Neuronal stem cell (in vitro differentiated cells): Measurements from ENCODE around the gene SRBD1.
"Not testable (repeated sequence)": the region's sequence is repeated elsewhere in the genome, so short reads cannot be mapped to it uniquely, and the experiment has no call there.

Experiments used
- DNase-seq: peaks from one replicate; pipeline ENCODE4 v3.0.0-alpha.2; 2013; ENCODE audit warnings: low spot score
- H2AFZ ChIP-seq: one replicate; pipeline ENCODE4 v1.6.1; 2013; ENCODE audit warnings: mild to moderate bottlenecking, low read length, inconsistent platforms
- H2AK5ac ChIP-seq: 2 replicates; pipeline ENCODE4 v1.6.1; 2013; ENCODE audit warnings: low read depth, mild to moderate bottlenecking, inconsistent platforms, low read length, moderate library complexity, mixed read lengths
- H2BK120ac ChIP-seq: 2 replicates; pipeline ENCODE4 v1.6.1; 2013; ENCODE audit warnings: low read depth, mild to moderate bottlenecking, inconsistent platforms, low read length, moderate library complexity, mixed read lengths
- H2BK12ac ChIP-seq: one replicate; pipeline ENCODE4 v1.6.1; 2013; ENCODE audit warnings: low read length, inconsistent platforms
- H2BK15ac ChIP-seq: 2 replicates; pipeline ENCODE4 v1.6.1; 2013; ENCODE audit warnings: mild to moderate bottlenecking, low read length, inconsistent platforms, mixed read lengths
- H2BK5ac ChIP-seq: one replicate; pipeline ENCODE4 v1.6.1; 2013; ENCODE audit warnings: inconsistent platforms, mild to moderate bottlenecking, low read length, moderate library complexity
- H3K14ac ChIP-seq: one replicate; pipeline ENCODE4 v1.6.1; 2013; ENCODE audit warnings: low read length, inconsistent platforms
- H3K18ac ChIP-seq: 2 replicates; pipeline ENCODE4 v1.6.1; 2013; ENCODE audit warnings: low read length, inconsistent platforms
- H3K23ac ChIP-seq: 2 replicates; pipeline ENCODE4 v1.6.1; 2013; ENCODE audit warnings: low read depth, mild to moderate bottlenecking, mixed read lengths, low read length, inconsistent platforms; ENCODE audit not compliant: poor library complexity
- H3K27ac ChIP-seq: replicated peaks from 3 replicates; pipeline ENCODE4 v1.5.1; 2013; ENCODE audit warnings: low read length, inconsistent platforms
- H3K27me3 ChIP-seq, 3 experiments: 2 replicates each; pipeline ENCODE4 v1.6.1; 2013; ENCODE audit warnings: low read length in 3 of 3, mild to moderate bottlenecking in 2 of 3, inconsistent platforms in 1 of 3, low read depth in 1 of 3, mixed read lengths in 1 of 3, moderate library complexity in 1 of 3; ENCODE audit not compliant: control insufficient read depth in 3 of 3, insufficient read depth in 3 of 3
- H3K36me3 ChIP-seq, 2 donors: replicated peaks in 1 of 2; 2 replicates each; pipeline ENCODE4 v1.6.1; 2013; ENCODE audit warnings: low read length in 2 of 2; ENCODE audit not compliant: control insufficient read depth in 2 of 2, insufficient read depth in 2 of 2
- H3K4ac ChIP-seq: 2 replicates; pipeline ENCODE4 v1.6.1; 2013; ENCODE audit warnings: inconsistent platforms, mild to moderate bottlenecking, low read length, moderate library complexity
- H3K4me1 ChIP-seq, 2 donors: 1 replicate in 1 of 2; 2 replicates in 1 of 2; pipeline ENCODE4 v1.6.1; 2013; ENCODE audit warnings: low read length in 2 of 2, low read depth in 1 of 2; ENCODE audit not compliant: control insufficient read depth in 2 of 2, insufficient read depth in 1 of 2
- H3K4me2 ChIP-seq: one replicate; pipeline ENCODE4 v1.6.1; 2013; ENCODE audit warnings: mild to moderate bottlenecking, low read length, inconsistent platforms; ENCODE audit not compliant: insufficient read depth, poor library complexity, severe bottlenecking
- H3K4me3 ChIP-seq, 2 donors: 2 replicates each; pipeline ENCODE4 v1.5.1; 2013; ENCODE audit warnings: low read length in 2 of 2, mild to moderate bottlenecking in 2 of 2, inconsistent platforms in 1 of 2, moderate library complexity in 1 of 2
- H3K79me1 ChIP-seq: one replicate; pipeline ENCODE4 v1.6.1; 2013; ENCODE audit warnings: low read depth, mild to moderate bottlenecking, inconsistent platforms, low read length, moderate library complexity
- H3K9ac ChIP-seq: one replicate; pipeline ENCODE4 v1.6.1; 2013; ENCODE audit warnings: mild to moderate bottlenecking, low read depth, low read length, inconsistent platforms; ENCODE audit not compliant: poor library complexity
- H3K9me3 ChIP-seq, 2 donors: replicated peaks in 1 of 2; 2 replicates each; pipeline versions ENCODE3 to v1.6.1; 2013; ENCODE audit warnings: low read length in 2 of 2, mild to moderate bottlenecking in 2 of 2, inconsistent platforms in 1 of 2, low read depth in 1 of 2, mixed read lengths in 1 of 2, moderate library complexity in 1 of 2; ENCODE audit not compliant: control insufficient read depth in 2 of 2, insufficient read depth in 1 of 2
- H4K8ac ChIP-seq: one replicate; pipeline ENCODE4 v1.6.1; 2013; ENCODE audit warnings: low read depth, mild to moderate bottlenecking, inconsistent platforms, low read length, moderate library complexity
- H4K91ac ChIP-seq: one replicate; pipeline ENCODE4 v1.6.1; 2013; ENCODE audit warnings: low read length, low read depth, mild to moderate bottlenecking, inconsistent platforms; ENCODE audit not compliant: poor library complexity
- WGBS, 2 donors: extraction: QIAGEN DNeasy Blood & Tissue Kit; methylation state at CpG; one replicate each; pipeline ENCODE4 v1.1.7; 2013; ENCODE audit warnings: missing lambda C conversion rate in 2 of 2, mixed read lengths in 1 of 2; ENCODE audit not compliant: insufficient read length in 2 of 2, insufficient replicate concordance in 1 of 2; ENCODE audit errors: extremely low coverage in 2 of 2; 5-methylcytosine and 5-hydroxymethylcytosine counted together

Gene SRBD1

GRCh38 chr2:45435316-45435715, 175.8 kb downstream of the SRBD1 start:
- Histone ChIP-seq H3K4ac (no peak overlapping the region), H3K27ac (no peak overlapping the region), H3K79me1 (no peaks in the 10 kb centered on the region), H2BK15ac (no peak overlapping the region), H3K9me3 (peaks cover 3 to 10% of the 10 kb centered on the region in 2 donors), H2BK120ac (no peak overlapping the region), H2AK5ac (no peak overlapping the region), H4K8ac (no peak overlapping the region), H3K4me3 (no peak overlapping the region), H3K9ac (no peak overlapping the region), H3K14ac (no peak overlapping the region), H2BK5ac (no peak overlapping the region), H2BK12ac (no peak overlapping the region), H3K4me1 (peaks cover 0 to 2% of the 10 kb centered on the region in 2 donors), H3K4me2 (no peak overlapping the region), H3K23ac (no peak overlapping the region), H3K27me3 (no peaks in the 10 kb centered on the region), H2AFZ (no peak overlapping the region), H4K91ac (no peak overlapping the region), H3K18ac (no peak overlapping the region), H3K36me3 (no peaks in the 10 kb centered on the region)
- DNase-seq: no peak
- WGBS, 2 donors: no CpG with 5 or more reads among the region's 3 CpGs

GRCh38 chr2:45433363-45433762, 177.7 kb downstream of the SRBD1 start:
- Histone ChIP-seq H3K23ac (no peak overlapping the region), H2AK5ac (no peak overlapping the region), H2BK5ac (no peak overlapping the region), H3K27me3 (no peaks in the 10 kb centered on the region), H3K4me3 (no peak overlapping the region), H3K9me3 (peaks cover 3 to 10% of the 10 kb centered on the region in 2 donors), H3K4me1 (peaks cover 0 to 2% of the 10 kb centered on the region in 2 donors), H2AFZ (no peak overlapping the region), H3K36me3 (no peaks in the 10 kb centered on the region), H2BK12ac (no peak overlapping the region), H3K14ac (no peak overlapping the region), H4K91ac (no peak overlapping the region), H2BK15ac (no peak overlapping the region), H3K4ac (no peak overlapping the region), H3K27ac (no peak overlapping the region), H3K4me2 (no peak overlapping the region), H4K8ac (no peak overlapping the region), H3K9ac (no peak overlapping the region), H3K18ac (no peak overlapping the region), H2BK120ac (no peak overlapping the region), H3K79me1 (peaks cover 1% of the 10 kb centered on the region)
- no CpG with 5 or more reads among the region's 4 CpGs for WGBS, 2 donors
- DNase-seq: no peak

GRCh38 chr2:45432406-45432805, 178.7 kb downstream of the SRBD1 start:
- no peak overlapping the region for H3K27ac ChIP-seq

GRCh38 chr2:45426025-45426424, 185.0 kb downstream of the SRBD1 start:
- no CpG with 5 or more reads among the region's 4 CpGs for WGBS, 2 donors

More at GRCh38 chr2:45432406-45432805, 178.7 kb downstream of the SRBD1 start:
- Histone ChIP-seq H3K4me3 (no peak overlapping the region), H2AK5ac (no peak overlapping the region), H3K9ac (no peak overlapping the region), H3K23ac (no peak overlapping the region), H2BK12ac (no peak overlapping the region), H2AFZ (no peak overlapping the region), H3K18ac (no peak overlapping the region), H3K4ac (no peak overlapping the region), H2BK120ac (no peak overlapping the region), H3K9me3 (peaks cover 1 to 7% of the 10 kb centered on the region in 2 donors), H4K91ac (no peak overlapping the region), H3K27me3 (no peaks in the 10 kb centered on the region), H3K79me1 (peaks cover 1% of the 10 kb centered on the region), H4K8ac (no peak overlapping the region), H3K36me3 (no peaks in the 10 kb centered on the region), H3K14ac (no peak overlapping the region), H3K4me2 (no peak overlapping the region), H3K4me1 (peaks cover 0 to 2% of the 10 kb centered on the region in 2 donors), H2BK15ac (no peak overlapping the region), H2BK5ac (no peak overlapping the region)
- WGBS, 2 donors: no CpG with 5 or more reads among the region's 1 CpG
- no peak for DNase-seq

More at GRCh38 chr2:45426025-45426424, 185.0 kb downstream of the SRBD1 start:
- H2AK5ac ChIP-seq, H3K36me3 ChIP-seq, H3K27me3 ChIP-seq, H3K9me3 ChIP-seq, H2BK15ac ChIP-seq, H2BK12ac ChIP-seq, H3K14ac ChIP-seq, H2AFZ ChIP-seq, H3K4ac ChIP-seq, H3K79me1 ChIP-seq, H3K4me2 ChIP-seq, H3K27ac ChIP-seq, H3K4me1 ChIP-seq, H3K23ac ChIP-seq, H3K4me3 ChIP-seq, H2BK120ac ChIP-seq, DNase-seq, H4K8ac ChIP-seq, H3K18ac ChIP-seq, H4K91ac ChIP-seq, H2BK5ac ChIP-seq, H3K9ac ChIP-seq: not testable (repeated sequence)
